SH-SY5Y (cell line): ENCODE results near the gene RBM19.

Source experiments
- GATA2 ChIP-seq: IDR thresholded peaks from 2 replicates; pipeline ENCODE4 v1.6.1; 2011; ENCODE audit warnings: mild to moderate bottlenecking, low read depth, low read length
- GATA3 ChIP-seq: IDR thresholded peaks from 2 replicates; pipeline ENCODE4 v1.6.1; 2011; ENCODE audit warnings: low read depth, mild to moderate bottlenecking, low read length, moderate library complexity

DNA sequence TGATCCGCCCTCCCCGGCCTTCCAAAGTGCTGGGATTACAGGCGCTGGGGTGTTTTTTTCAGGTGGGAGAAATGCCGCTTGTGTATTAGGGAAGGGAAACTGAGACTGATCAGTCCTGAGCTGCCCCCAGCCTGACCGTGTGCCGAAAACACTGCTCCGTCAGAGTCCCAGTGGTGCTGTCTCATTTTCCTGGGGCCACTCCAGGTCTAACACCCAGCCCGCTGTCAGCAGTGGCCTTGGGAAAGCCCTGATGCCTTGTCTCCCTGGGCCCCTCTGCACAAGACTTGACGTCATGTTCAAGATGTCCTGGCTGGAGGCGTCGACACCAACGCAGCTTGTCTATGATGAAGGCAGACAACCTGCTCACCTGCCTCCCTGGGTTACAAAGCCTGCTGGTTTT, 165.9 kb downstream of the RBM19 start:
- TF ChIP-seq GATA3 (no peak), GATA2 (no peak)
